Fibroblast of the aortic adventitia (primary cell): ENCODE data around the gene FOXF1. TPM values are rescaled to one million over a fixed set of nuclear protein-coding genes. Genes with fewer than 3 reads are reported as not detected.

Experiments used
- DNase-seq: peaks from one replicate; pipeline ENCODE4 v3.0.0-alpha.2; 2010; ENCODE audit warnings: low read depth
- H3K4me3 ChIP-seq: 2 replicates; pipeline ENCODE4 v1.5.1; 2011; ENCODE audit warnings: low read depth, mild to moderate bottlenecking, control low read depth, low read length, moderate library complexity
- total RNA-seq: library from RNA; depleted of rRNA; stranded (reverse); fragments of >200 nt; gene quantifications from 2 replicates; pipeline ENCODE4 v1.2.3, GENCODE V29; 2012; ENCODE audit warnings: low replicate concordance
- TF ChIP-seq, protein P1 (sequence below): IDR thresholded peaks from 2 replicates; pipeline ENCODE4 v1.5.1; 2011; ENCODE audit warnings: mild to moderate bottlenecking, low read length, control low read depth, inconsistent platforms; ENCODE audit not compliant: insufficient read depth

Gene FOXF1
- total RNA-seq, 1 donor, result 3.0 TPM

DNA sequence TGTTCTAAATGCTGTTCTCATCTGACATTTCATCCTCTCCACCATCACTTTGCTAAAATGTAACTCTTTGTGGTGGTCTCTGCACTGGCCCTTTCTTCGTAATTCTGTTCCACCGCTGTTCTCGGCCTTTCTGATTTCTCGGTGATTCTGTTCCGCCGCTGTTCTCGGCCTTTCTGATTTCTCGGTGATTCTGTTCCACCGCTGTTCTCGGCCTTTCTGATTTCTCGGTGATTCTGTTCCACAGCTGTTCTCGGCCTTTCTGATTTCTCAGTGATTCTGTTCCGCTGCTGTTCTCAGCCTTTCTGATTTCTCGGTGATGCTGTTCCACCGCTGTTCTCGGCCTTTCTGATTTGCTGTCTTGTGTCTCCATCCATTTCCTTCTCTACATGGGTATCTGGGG is 12.3 kb downstream of the FOXF1 start:
- TF ChIP-seq, protein P1, sequence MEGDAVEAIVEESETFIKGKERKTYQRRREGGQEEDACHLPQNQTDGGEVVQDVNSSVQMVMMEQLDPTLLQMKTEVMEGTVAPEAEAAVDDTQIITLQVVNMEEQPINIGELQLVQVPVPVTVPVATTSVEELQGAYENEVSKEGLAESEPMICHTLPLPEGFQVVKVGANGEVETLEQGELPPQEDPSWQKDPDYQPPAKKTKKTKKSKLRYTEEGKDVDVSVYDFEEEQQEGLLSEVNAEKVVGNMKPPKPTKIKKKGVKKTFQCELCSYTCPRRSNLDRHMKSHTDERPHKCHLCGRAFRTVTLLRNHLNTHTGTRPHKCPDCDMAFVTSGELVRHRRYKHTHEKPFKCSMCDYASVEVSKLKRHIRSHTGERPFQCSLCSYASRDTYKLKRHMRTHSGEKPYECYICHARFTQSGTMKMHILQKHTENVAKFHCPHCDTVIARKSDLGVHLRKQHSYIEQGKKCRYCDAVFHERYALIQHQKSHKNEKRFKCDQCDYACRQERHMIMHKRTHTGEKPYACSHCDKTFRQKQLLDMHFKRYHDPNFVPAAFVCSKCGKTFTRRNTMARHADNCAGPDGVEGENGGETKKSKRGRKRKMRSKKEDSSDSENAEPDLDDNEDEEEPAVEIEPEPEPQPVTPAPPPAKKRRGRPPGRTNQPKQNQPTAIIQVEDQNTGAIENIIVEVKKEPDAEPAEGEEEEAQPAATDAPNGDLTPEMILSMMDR, result no peak
- no peak overlapping the region for H3K4me3 ChIP-seq
- no peak for DNase-seq

GRCh38 chr16:86523166-86523740 is 12.9 kb downstream of the FOXF1 start:
- H3K4me3 ChIP-seq, result no peak overlapping the region
- TF ChIP-seq, protein P1, result no peak
- DNase-seq, result no peak

- H3K4me3 ChIP-seq, result no peak overlapping the region
- no peak for DNase-seq
- TF ChIP-seq, protein P1, result no peak
Observed at GRCh38 chr16:86524029-86524428, 13.7 kb downstream of the FOXF1 start.

GRCh38 chr16:86525696-86526095 is 15.4 kb downstream of the FOXF1 start:
- no peak overlapping the region for H3K4me3 ChIP-seq
- no peak for DNase-seq
- TF ChIP-seq, protein P1, result no peak

GRCh38 chr16:86527366-86527765 is 17.0 kb downstream of the FOXF1 start:
- TF ChIP-seq, protein P1, result no peak
- H3K4me3 ChIP-seq, result no peak overlapping the region
- no peak for DNase-seq

- DNase-seq, result no peak
- H3K4me3 ChIP-seq, result no peak overlapping the region
- TF ChIP-seq, protein P1, result no peak
Observed at GRCh38 chr16:86528061-86528929, 18.0 kb downstream of the FOXF1 start.

GRCh38 chr16:86529160-86529559 is 18.8 kb downstream of the FOXF1 start:
- DNase-seq, result no peak
- H3K4me3 ChIP-seq, result no peak overlapping the region
- TF ChIP-seq, protein P1, result no peak
